Keratinocyte (primary cell): Measurements from ENCODE around the gene FTO. TPM values are rescaled to one million over a fixed set of nuclear protein-coding genes. Genes with fewer than 3 reads are reported as not detected.

ENCODE experiments used
- DNase-seq: peaks from one replicate; pipeline ENCODE4 v3.0.0-alpha.2; 2011; ENCODE audit warnings: low read depth, missing footprints, low spot score
- FAIRE-seq: peaks from 2 replicates; lab custom pipeline; 2011; peaks lifted over from hg19 to GRCh38; lab: Jason Lieb, UNC
- H2AFZ ChIP-seq: 2 replicates; pipeline ENCODE4 v1.6.0; 2012; ENCODE audit warnings: low read length, control low read depth, inconsistent platforms; ENCODE audit not compliant: control insufficient read depth
- H3K27ac ChIP-seq: 2 replicates; pipeline ENCODE4 v1.5.1; 2011; ENCODE audit warnings: low read length; ENCODE audit not compliant: control insufficient read depth, insufficient read depth
- H3K27me3 ChIP-seq: 3 replicates; pipeline ENCODE4 v1.6.0; 2011; ENCODE audit warnings: low read length; ENCODE audit not compliant: control insufficient read depth, insufficient read depth; ENCODE audit errors: extremely low read depth
- H3K36me3 ChIP-seq, 2 experiments: 2 replicates in 1 of 2; 3 replicates in 1 of 2; pipeline ENCODE4 v1.5.1; 2011; ENCODE audit warnings: low read length in 2 of 2, mild to moderate bottlenecking in 1 of 2; ENCODE audit not compliant: control insufficient read depth in 2 of 2, insufficient read depth in 2 of 2; ENCODE audit errors: extremely low read depth in 1 of 2
- H3K4me1 ChIP-seq: 3 replicates; pipeline ENCODE4 v1.5.1; 2011; ENCODE audit warnings: low read length; ENCODE audit not compliant: control insufficient read depth, insufficient read depth; ENCODE audit errors: extremely low read depth
- H3K4me2 ChIP-seq: 3 replicates; pipeline ENCODE4 v1.6.0; 2011; ENCODE audit warnings: low read depth, low read length; ENCODE audit not compliant: control insufficient read depth, insufficient read depth; ENCODE audit errors: extremely low read depth
- H3K4me3 ChIP-seq, 3 experiments: fragments of 200-600 bp in 1 of 3; sonication (generic) in 1 of 3; 2 replicates in 2 of 3; 3 replicates in 1 of 3; pipeline ENCODE4 v1.5.1; 2011 to 2016; ENCODE audit warnings: low read length in 3 of 3, mild to moderate bottlenecking in 3 of 3, control low read depth in 2 of 3, inconsistent platforms in 1 of 3, low read depth in 1 of 3, mixed read lengths in 1 of 3, mixed run types in 1 of 3, moderate library complexity in 1 of 3; ENCODE audit not compliant: control insufficient read depth in 2 of 3, insufficient read depth in 2 of 3; ENCODE audit errors: extremely low read depth in 1 of 3
- H3K79me2 ChIP-seq: 2 replicates; pipeline ENCODE4 v1.6.0; 2012; ENCODE audit warnings: low read length; ENCODE audit not compliant: control insufficient read depth, insufficient read depth
- H3K9ac ChIP-seq: 3 replicates; pipeline ENCODE4 v1.6.0; 2011; ENCODE audit warnings: low read length; ENCODE audit not compliant: control insufficient read depth, insufficient read depth; ENCODE audit errors: extremely low read depth
- H3K9me1 ChIP-seq: 3 replicates; pipeline ENCODE4 v1.6.0; 2011; ENCODE audit warnings: low read length; ENCODE audit not compliant: control insufficient read depth, insufficient read depth; ENCODE audit errors: extremely low read depth
- H3K9me3 ChIP-seq: 2 replicates; pipeline ENCODE4 v1.5.1; 2012; ENCODE audit warnings: low read depth, low read length; ENCODE audit not compliant: control insufficient read depth
- H4K20me1 ChIP-seq: 3 replicates; pipeline ENCODE4 v1.6.0; 2011; ENCODE audit warnings: low read length; ENCODE audit not compliant: control insufficient read depth, insufficient read depth; ENCODE audit errors: extremely low read depth
- EZH2 ChIP-seq: IDR thresholded peaks from one replicate; pipeline ENCODE4 v1.6.1; 2012; ENCODE audit warnings: inconsistent platforms, mild to moderate bottlenecking, low read length, moderate library complexity
- dilution Hi-C: fragments of 300-500 bp; cut with MboI; formaldehyde crosslinking; loops from one replicate; pipeline ENCODE4 v1.7.0; 2020; ENCODE audit warnings: low sequenced_read_pairs; ENCODE audit not compliant: extremely low pct_ligation_motif_present
- polyA plus RNA-seq, 5 experiments: library from polyadenylated mRNA; depleted of rRNA in 3 of 5; stranded (reverse) in 3 of 5; stranded (forward) in 1 of 5; unstranded in 1 of 5; fragments of >200 nt; gene quantifications; 1 replicate in 1 of 5; 2 replicates in 3 of 5; 3 replicates in 1 of 5; pipeline versions ENCODE4 v1.2.1 to v1.2.3, GENCODE V29; 2011 to 2012; ENCODE audit warnings: missing spikeins in 2 of 5, low read depth in 1 of 5, low replicate concordance in 1 of 5
- TF ChIP-seq, protein P1 (sequence below), 3 experiments: IDR thresholded peaks in 1 of 3; conservative IDR thresholded peaks in 1 of 3; optimal IDR thresholded peaks in 1 of 3; 2 replicates in 2 of 3; 3 replicates in 1 of 3; pipeline versions ENCODE3 to v1.5.1; 2011; ENCODE audit warnings: low read length in 3 of 3, mild to moderate bottlenecking in 3 of 3, moderate library complexity in 2 of 3, control low read depth in 1 of 3, inconsistent platforms in 1 of 3; ENCODE audit not compliant: insufficient read depth in 2 of 3; ENCODE audit errors: extremely low read depth in 1 of 3

The FTO gene
- polyA plus RNA-seq, 1 donor (not counting 4 experiments of a cell fraction or from before 2014, with no cell fraction given) = 56.4 TPM

DNA sequence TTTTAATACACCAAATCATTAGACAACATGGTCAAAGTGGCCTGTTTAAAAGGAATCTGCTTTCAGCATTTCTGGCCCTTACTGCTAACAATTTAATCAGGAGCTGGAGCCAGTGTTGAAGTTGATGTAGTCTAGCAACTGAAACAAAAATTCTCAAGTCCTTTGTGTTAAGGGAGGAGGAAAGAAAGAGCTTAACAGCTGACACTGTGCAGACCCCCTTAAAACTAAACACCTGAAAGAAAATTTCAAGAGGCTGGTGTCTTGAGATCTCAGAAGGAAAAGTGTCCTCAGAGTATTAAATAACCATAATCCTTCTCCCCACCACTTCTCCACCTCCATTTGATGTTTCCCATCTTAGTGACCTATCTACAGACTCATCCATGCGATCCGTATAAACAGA is 232.1 kb downstream of the FTO start:
- peaks cover 0 to 2% of the 10 kb centered on the region in 2 experiments for H3K36me3 ChIP-seq
- TF ChIP-seq, protein P1, sequence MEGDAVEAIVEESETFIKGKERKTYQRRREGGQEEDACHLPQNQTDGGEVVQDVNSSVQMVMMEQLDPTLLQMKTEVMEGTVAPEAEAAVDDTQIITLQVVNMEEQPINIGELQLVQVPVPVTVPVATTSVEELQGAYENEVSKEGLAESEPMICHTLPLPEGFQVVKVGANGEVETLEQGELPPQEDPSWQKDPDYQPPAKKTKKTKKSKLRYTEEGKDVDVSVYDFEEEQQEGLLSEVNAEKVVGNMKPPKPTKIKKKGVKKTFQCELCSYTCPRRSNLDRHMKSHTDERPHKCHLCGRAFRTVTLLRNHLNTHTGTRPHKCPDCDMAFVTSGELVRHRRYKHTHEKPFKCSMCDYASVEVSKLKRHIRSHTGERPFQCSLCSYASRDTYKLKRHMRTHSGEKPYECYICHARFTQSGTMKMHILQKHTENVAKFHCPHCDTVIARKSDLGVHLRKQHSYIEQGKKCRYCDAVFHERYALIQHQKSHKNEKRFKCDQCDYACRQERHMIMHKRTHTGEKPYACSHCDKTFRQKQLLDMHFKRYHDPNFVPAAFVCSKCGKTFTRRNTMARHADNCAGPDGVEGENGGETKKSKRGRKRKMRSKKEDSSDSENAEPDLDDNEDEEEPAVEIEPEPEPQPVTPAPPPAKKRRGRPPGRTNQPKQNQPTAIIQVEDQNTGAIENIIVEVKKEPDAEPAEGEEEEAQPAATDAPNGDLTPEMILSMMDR (optimal IDR thresholded peaks at IDR 0.05 in 1 of 3, IDR thresholded peaks at IDR 0.05 in 1 of 3, conservative IDR thresholded peaks at IDR 0.05 in 1 of 3; ENCODE audit: extremely low read depth in 1 of 3, insufficient read depth in 2 of 3, low read length in 3 of 3) = no peak
- TF ChIP-seq EZH2 = no peak
- no peak overlapping the region for H3K4me2 ChIP-seq
- H2AFZ ChIP-seq = no peak overlapping the region
- no peaks in the 10 kb centered on the region for H4K20me1 ChIP-seq
- H3K9me3 ChIP-seq = no peaks in the 10 kb centered on the region
- no peak for DNase-seq
- no peaks in the 10 kb centered on the region for H3K27me3 ChIP-seq
- H3K9me1 ChIP-seq = no peaks in the 10 kb centered on the region
- H3K27ac ChIP-seq = no peak overlapping the region
- dilution Hi-C loops = no loop called here
- no peaks in the 10 kb centered on the region for H3K79me2 ChIP-seq
- H3K9ac ChIP-seq = no peak overlapping the region
- no peak overlapping the region for H3K4me3 ChIP-seq
- FAIRE-seq = no peak
- no peaks in the 10 kb centered on the region for H3K4me1 ChIP-seq

DNA sequence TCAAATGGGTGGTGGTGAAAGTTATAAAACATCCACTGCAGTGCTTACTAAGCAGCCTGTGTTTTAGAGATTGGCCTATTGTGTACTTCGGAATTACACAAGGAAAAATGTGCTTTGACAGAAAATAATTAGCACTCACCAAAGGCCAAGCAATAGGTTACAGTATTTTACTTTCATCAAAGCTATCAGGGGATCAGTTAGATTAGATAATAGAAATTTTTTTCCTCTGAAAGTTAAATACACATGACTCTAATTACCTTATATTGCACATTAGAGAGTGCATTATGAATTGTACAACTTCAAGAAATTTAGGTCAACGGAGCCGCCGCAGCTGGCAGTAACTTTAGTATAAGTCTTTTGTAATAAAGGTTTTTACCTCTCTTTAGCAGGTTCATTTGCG is 232.6 kb downstream of the FTO start:
- Histone ChIP-seq H2AFZ (no peak overlapping the region), H3K9me3 (no peaks in the 10 kb centered on the region), H3K27me3 (no peaks in the 10 kb centered on the region), H3K79me2 (no peaks in the 10 kb centered on the region), H3K4me1 (no peaks in the 10 kb centered on the region), H4K20me1 (no peaks in the 10 kb centered on the region), H3K9me1 (no peaks in the 10 kb centered on the region), H3K36me3 (peaks cover 0 to 2% of the 10 kb centered on the region in 2 experiments), H3K4me3 (no peak overlapping the region), H3K4me2 (no peak overlapping the region), H3K9ac (no peak overlapping the region), H3K27ac (no peak overlapping the region)
- no peak for DNase-seq
- TF ChIP-seq EZH2 = no peak
- TF ChIP-seq, protein P1 (optimal IDR thresholded peaks at IDR 0.05 in 1 of 3, IDR thresholded peaks at IDR 0.05 in 1 of 3, conservative IDR thresholded peaks at IDR 0.05 in 1 of 3; ENCODE audit: extremely low read depth in 1 of 3, insufficient read depth in 2 of 3, low read length in 3 of 3) = no peak
- FAIRE-seq = no peak
- dilution Hi-C loops = no loop called here
